ENCODE data around the gene TEX54. TPM values are rescaled to one million over a fixed set of nuclear protein-coding genes. Genes with fewer than 3 reads are reported as not detected.

Gene TEX54
- total and polyA plus RNA-seq, 2 donors (not counting 1 experiment from before 2014, with no cell fraction given): not detected

GRCh38 chr11:62880803-62881578, 48.4 kb upstream of the TEX54 start, which contains the start of gene SLC3A2:
SLC3A2 (plus strand) TSS chr11:62880896; CDS start chr11:62881024, 128 bp downstream.
- peaks cover 48% of the 10 kb centered on the region for H3K79me2 ChIP-seq (ENCODE audit: control insufficient read depth, insufficient read depth, low read length)
- H3K4me3 ChIP-seq (replicated peaks in 1 of 4; ENCODE audit: control extremely low read depth in 1 of 4, insufficient read depth in 1 of 4, low read depth in 3 of 4, low read length in 4 of 4): peak within 1 kb of the TSS; percentile 99 to 100 (median 99)
- H3K36me3 ChIP-seq (ENCODE audit: control insufficient read depth, insufficient read depth, low read length): peaks cover 27% of the 10 kb centered on the region
- H2AFZ ChIP-seq (ENCODE audit: low read length): peak within 1 kb of the TSS; percentile 37
- TF ChIP-seq CTCF (conservative IDR thresholded peaks at IDR 0.05 in 1 of 2, IDR thresholded peaks at IDR 0.05 in 1 of 2; ENCODE audit: low read depth in 1 of 2, low read length in 2 of 2) (peak; percentile 35 to 36), EZH2 (IDR thresholded peaks at IDR 0.05; ENCODE audit: low read length, missing control alignments) (no peak)
- H3K9ac ChIP-seq (ENCODE audit: insufficient read depth, low read length): peak within 1 kb of the TSS; percentile 100
- DNase-seq (ENCODE audit: low read depth in 2 of 2): peak; percentile 83 to 87
- H3K4me2 ChIP-seq (ENCODE audit: extremely low read depth, insufficient read depth, low read length): peak within 1 kb of the TSS; percentile 98
- H4K20me1 ChIP-seq (ENCODE audit: control insufficient read depth, extremely low read depth, insufficient read depth, low read length): peaks cover 2% of the 10 kb centered on the region
- H3K4me1 ChIP-seq (ENCODE audit: control insufficient read depth, extremely low read depth, insufficient read depth, low read length): peaks cover 25% of the 10 kb centered on the region
- H3K27me3 ChIP-seq (ENCODE audit: control insufficient read depth, insufficient read depth, low read length): no peaks in the 10 kb centered on the region
- peak within 1 kb of the TSS; percentile 100 for H3K27ac ChIP-seq (ENCODE audit: insufficient read depth, low read length)
- no peaks in the 10 kb centered on the region for H3K9me3 ChIP-seq (ENCODE audit: control insufficient read depth, insufficient read depth, low read depth, low read length)

- peaks cover 2% of the 10 kb centered on the region for H4K20me1 ChIP-seq (ENCODE audit: control insufficient read depth, extremely low read depth, insufficient read depth, low read length)
- H3K27me3 ChIP-seq (ENCODE audit: control insufficient read depth, insufficient read depth, low read length): no peaks in the 10 kb centered on the region
- H2AFZ ChIP-seq (ENCODE audit: low read length): peak overlapping the region; percentile 6
- peaks cover 42% of the 10 kb centered on the region for H3K79me2 ChIP-seq (ENCODE audit: control insufficient read depth, insufficient read depth, low read length)
- peak; percentile 75 to 86 for DNase-seq (ENCODE audit: low read depth in 2 of 2)
- H3K9me3 ChIP-seq (ENCODE audit: control insufficient read depth, insufficient read depth, low read depth, low read length): no peaks in the 10 kb centered on the region
- peak overlapping the region; percentile 98 for H3K4me2 ChIP-seq (ENCODE audit: extremely low read depth, insufficient read depth, low read length)
- peak overlapping the region; percentile 99 to 100 (median 99) for H3K4me3 ChIP-seq (replicated peaks in 1 of 4; ENCODE audit: control extremely low read depth in 1 of 4, insufficient read depth in 1 of 4, low read depth in 3 of 4, low read length in 4 of 4)
- H3K9ac ChIP-seq (ENCODE audit: insufficient read depth, low read length): peak overlapping the region; percentile 100
- H3K27ac ChIP-seq (ENCODE audit: insufficient read depth, low read length): peak overlapping the region; percentile 100
- H3K36me3 ChIP-seq (ENCODE audit: control insufficient read depth, insufficient read depth, low read length): peaks cover 22% of the 10 kb centered on the region
- TF ChIP-seq EZH2 (IDR thresholded peaks at IDR 0.05; ENCODE audit: low read length, missing control alignments): no peak
- peaks cover 23% of the 10 kb centered on the region for H3K4me1 ChIP-seq (ENCODE audit: control insufficient read depth, extremely low read depth, insufficient read depth, low read length)
Measured at GRCh38 chr11:62880231-62880802, 47.7 kb upstream of the TEX54 start.

- DNase-seq (ENCODE audit: low read depth in 2 of 2): peak in 1 of 2 donors; percentile 39
- Histone ChIP-seq H4K20me1 (ENCODE audit: control insufficient read depth, extremely low read depth, insufficient read depth, low read length) (peaks cover 2% of the 10 kb centered on the region), H3K36me3 (ENCODE audit: control insufficient read depth, insufficient read depth, low read length) (peaks cover 15% of the 10 kb centered on the region), H2AFZ (ENCODE audit: low read length) (peak overlapping the region; percentile 37), H3K9me3 (ENCODE audit: control insufficient read depth, insufficient read depth, low read depth, low read length) (no peaks in the 10 kb centered on the region), H3K27ac (ENCODE audit: insufficient read depth, low read length) (peak overlapping the region; percentile 100), H3K4me2 (ENCODE audit: extremely low read depth, insufficient read depth, low read length) (peak overlapping the region; percentile 98), H3K27me3 (ENCODE audit: control insufficient read depth, insufficient read depth, low read length) (no peaks in the 10 kb centered on the region), H3K4me1 (ENCODE audit: control insufficient read depth, extremely low read depth, insufficient read depth, low read length) (peaks cover 18% of the 10 kb centered on the region), H3K4me3 (replicated peaks in 1 of 4; ENCODE audit: control extremely low read depth in 1 of 4, insufficient read depth in 1 of 4, low read depth in 3 of 4, low read length in 4 of 4) (peak overlapping the region; percentile 11 to 100 (median 99)), H3K9ac (ENCODE audit: insufficient read depth, low read length) (no peak overlapping the region), H3K79me2 (ENCODE audit: control insufficient read depth, insufficient read depth, low read length) (peaks cover 34% of the 10 kb centered on the region)
- TF ChIP-seq EZH2 (IDR thresholded peaks at IDR 0.05; ENCODE audit: low read length, missing control alignments) (no peak), CTCF (conservative IDR thresholded peaks at IDR 0.05 in 1 of 2, IDR thresholded peaks at IDR 0.05 in 1 of 2; ENCODE audit: low read depth in 1 of 2, low read length in 2 of 2) (no peak)
Measured at GRCh38 chr11:62879235-62879978, 46.8 kb upstream of the TEX54 start.

Data from fibroblast of lung (primary cell).